ENCODE results near the gene RELL1. TPM values are rescaled to one million over a fixed set of nuclear protein-coding genes. Genes with fewer than 3 reads are reported as not detected.

Gene RELL1
- total and polyA plus RNA-seq, 10 of the 15 experiments (the other 5 are each of a cell fraction or from before 2014, with no cell fraction given), result 0.20 to 10.9 (median 3.9) TPM

- H3K4me1 ChIP-seq (ENCODE audit: control insufficient read depth, insufficient read depth, low read length), result no peaks in the 10 kb centered on the region
- no peak overlapping the region for H3K4me3 ChIP-seq
- no TSS peak for BruUV-seq (replicated peaks)
- H3K79me2 ChIP-seq (ENCODE audit: control insufficient read depth, insufficient read depth, low read length), result no peaks in the 10 kb centered on the region
- ChIA-PET SMC1A (ENCODE audit: uncharacterized antibody, unreplicated experiment) (interaction anchor here (1.4 kb wide), 1 partner anchor 115 kb away, joined by 4 read pairs; a partner anchor contains a TSS), RAD21 (ENCODE audit: unreplicated experiment) (interaction anchor here (1.1 kb wide), 1 partner anchor 116 kb away, joined by 3 read pairs; no protein-coding TSS in a partner anchor), CTCF (interaction anchor here (1.3 to 2.2 kb wide), 5 partner anchors 12 to 183 kb away, joined by 3 to 13 read pairs (median 4); a partner anchor contains a TSS), POLR2A (interaction anchor here (0.7 kb wide), 1 partner anchor 37 kb away, joined by 7 read pairs; no protein-coding TSS in a partner anchor)
- no peak overlapping the region for H3K27ac ChIP-seq (ENCODE audit: control insufficient read depth, insufficient read depth)
- H3K9me3 ChIP-seq (replicated peaks; ENCODE audit: control insufficient read depth, insufficient read depth, low read length), result no peaks in the 10 kb centered on the region
- TF ChIP-seq TCF12 (IDR thresholded peaks at IDR 0.05; ENCODE audit: low read depth, low read length) (no peak), RUNX3 (IDR thresholded peaks at IDR 0.05; ENCODE audit: low read length) (no peak), SPI1 (IDR thresholded peaks at IDR 0.05; ENCODE audit: borderline replicate concordance, insufficient read depth, low read depth, low read length) (no peak), HCFC1 (IDR thresholded peaks at IDR 0.05; ENCODE audit: low read length) (no peak), SREBF2 (IDR thresholded peaks at IDR 0.05; ENCODE audit: low read length) (no peak), BCL11A (IDR thresholded peaks at IDR 0.05; ENCODE audit: low read depth, low read length) (no peak), EP300 (IDR thresholded peaks at IDR 0.05; ENCODE audit: borderline replicate concordance in 1 of 2, control insufficient read depth in 1 of 2, low read depth in 2 of 2, low read length in 2 of 2) (no peak), IKZF2 (IDR thresholded peaks at IDR 0.05) (no peak), IRF3 (IDR thresholded peaks at IDR 0.05) (no peak), CBX5 (IDR thresholded peaks at IDR 0.05; ENCODE audit: low read depth) (no peak), NFXL1 (IDR thresholded peaks at IDR 0.05; ENCODE audit: borderline replicate concordance) (no peak), SKIL (IDR thresholded peaks at IDR 0.05; ENCODE audit: low read depth, poor library complexity, severe bottlenecking) (no peak), KLF5 (IDR thresholded peaks at IDR 0.05; ENCODE audit: partially characterized antibody) (no peak), YBX1 (IDR thresholded peaks at IDR 0.05) (no peak)
- 17% methylated on average over 7 of the region's 7 CpGs for WGBS (ENCODE audit: insufficient coverage, insufficient replicate concordance, low lambda C conversion rate, missing lambda C conversion rate)
- no peak for DNase-seq (ENCODE audit: low read depth, low spot score)
- H3K9ac ChIP-seq (ENCODE audit: control insufficient read depth, insufficient read depth, low read length), result no peak overlapping the region
- H2AFZ ChIP-seq (ENCODE audit: control insufficient read depth, low read depth, low read length), result no peak overlapping the region
- ATAC-seq, result peak; percentile 30; the same call in 1 of the 3 replicates
- intact Hi-C loops (cut with micrococcal nuclease; ENCODE audit: unreplicated experiment) (loop anchor here (5.0 kb wide), 1 partner anchor 1216 kb away; no protein-coding TSS in a partner anchor), in situ Hi-C loops (cut with MboI) (loop anchor here (5.0 kb wide), 1 partner anchor 116 kb away; a partner anchor contains a TSS)
- H3K36me3 ChIP-seq (ENCODE audit: control insufficient read depth in 2 of 2, insufficient read depth in 2 of 2, low read length in 1 of 2), result no peaks in the 10 kb centered on the region
- no peaks in the 10 kb centered on the region for H3K27me3 ChIP-seq (replicated peaks in 1 of 2; ENCODE audit: control insufficient read depth in 2 of 2, insufficient read depth in 2 of 2, low read length in 1 of 2)
- no peak overlapping the region for H3K4me2 ChIP-seq (ENCODE audit: control insufficient read depth, insufficient read depth)
- H4K20me1 ChIP-seq (ENCODE audit: control insufficient read depth, insufficient read depth), result no peaks in the 10 kb centered on the region
- no peak for FAIRE-seq
Measured at GRCh38 chr4:37568489-37568888, 117.7 kb downstream of the RELL1 start.
